HG03521 (cell line): ENCODE data around the gene NAMPT.
"Not testable (repeated sequence)": the region's sequence is repeated elsewhere in the genome, so short reads cannot be mapped to it uniquely, and the experiment has no call there.

Experiments used
- ATAC-seq: cut with Tn5 transposase; IDR thresholded peaks from one replicate; pipeline ENCODE4 v1.9.1; 2021; ENCODE audit warnings: mild to moderate bottlenecking, moderate library complexity; ENCODE audit not compliant: unreplicated experiment

NAMPT gene

GRCh38 chr7:106305732-106306131 lies 20.9 kb upstream of the NAMPT start:
- ATAC-seq = no peak

- no peak for ATAC-seq
Observed at GRCh38 chr7:106304568-106304967, 19.8 kb upstream of the NAMPT start.

- not testable (repeated sequence) for ATAC-seq
Observed at GRCh38 chr7:106298631-106299030, 13.8 kb upstream of the NAMPT start.

GRCh38 chr7:106298155-106298554 lies 13.4 kb upstream of the NAMPT start:
- not testable (repeated sequence) for ATAC-seq

GRCh38 chr7:106294334-106294733 lies 9.6 kb upstream of the NAMPT start:
- ATAC-seq = no peak

- no peak for ATAC-seq
Observed at GRCh38 chr7:106291247-106291646, 6.5 kb upstream of the NAMPT start.

- ATAC-seq = no peak
Observed at GRCh38 chr7:106290319-106290718, 5.5 kb upstream of the NAMPT start.

GRCh38 chr7:106289848-106290247 lies 5.1 kb upstream of the NAMPT start:
- no peak for ATAC-seq

- no peak for ATAC-seq
Observed at GRCh38 chr7:106288263-106288662, 3.5 kb upstream of the NAMPT start.

- ATAC-seq = no peak
Observed at GRCh38 chr7:106287786-106288185, 3.0 kb upstream of the NAMPT start.

- peak; percentile 13 for ATAC-seq
Observed at GRCh38 chr7:106285855-106286492, 1.2 kb upstream of the NAMPT start.

- peak; percentile 77 for ATAC-seq
Observed at GRCh38 chr7:106285051-106285854, 470 bp upstream of the NAMPT start.

- peak; percentile 9 for ATAC-seq
Observed at GRCh38 chr7:106283831-106284713, 711 bp downstream of the NAMPT start.

GRCh38 chr7:106283501-106283830 lies 1.3 kb downstream of the NAMPT start:
- no peak for ATAC-seq

GRCh38 chr7:106282852-106283251 lies 1.9 kb downstream of the NAMPT start:
- ATAC-seq = no peak

GRCh38 chr7:106282390-106282789 lies 2.4 kb downstream of the NAMPT start:
- ATAC-seq = no peak

- no peak for ATAC-seq
Observed at GRCh38 chr7:106281585-106282318, 3.0 kb downstream of the NAMPT start.

- no peak for ATAC-seq
Observed at GRCh38 chr7:106281127-106281526, 3.7 kb downstream of the NAMPT start.

- ATAC-seq = no peak
Observed at GRCh38 chr7:106279425-106280197, 5.2 kb downstream of the NAMPT start.

GRCh38 chr7:106278695-106279094 lies 6.1 kb downstream of the NAMPT start:
- ATAC-seq = no peak
